Measurements from ENCODE around the gene EPB41L2. TPM values are rescaled to one million over a fixed set of nuclear protein-coding genes. Genes with fewer than 3 reads are reported as not detected.

Gene EPB41L2
- total RNA-seq, 1 donor from 2014 or later, result 130 TPM

DNA sequence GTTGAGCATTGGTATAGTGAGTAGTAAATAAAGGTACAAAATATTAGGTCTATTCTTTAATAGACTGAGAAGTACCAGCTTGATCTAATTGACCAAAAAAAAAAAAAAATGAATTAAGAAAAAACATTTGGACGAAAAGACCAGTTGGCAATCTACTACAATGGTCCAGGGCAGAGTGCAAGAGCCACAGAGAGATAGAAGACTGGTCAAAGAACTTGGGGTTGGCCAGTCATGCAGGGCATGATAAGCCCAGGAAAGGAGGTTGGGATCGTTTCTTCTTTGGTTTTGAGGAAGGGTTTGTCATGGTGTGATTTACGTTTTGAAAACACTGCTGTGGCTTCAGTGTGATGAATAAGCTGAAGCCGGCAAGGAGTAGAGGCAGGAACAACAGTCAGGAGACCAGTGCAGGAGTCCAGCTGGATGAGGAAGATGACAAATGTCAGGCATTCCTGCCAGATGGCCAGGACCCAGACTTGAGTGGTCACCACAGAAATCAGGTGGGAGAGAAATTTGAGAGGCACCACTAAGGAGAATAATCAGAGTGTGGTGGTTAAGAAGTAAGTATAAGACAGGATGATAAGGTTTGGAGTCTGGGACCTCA lies 221.8 kb downstream of the EPB41L2 start:
- peak in 1 of 2 donors; percentile 5 for DNase-seq (ENCODE audit: low read depth in 2 of 2)

DNA sequence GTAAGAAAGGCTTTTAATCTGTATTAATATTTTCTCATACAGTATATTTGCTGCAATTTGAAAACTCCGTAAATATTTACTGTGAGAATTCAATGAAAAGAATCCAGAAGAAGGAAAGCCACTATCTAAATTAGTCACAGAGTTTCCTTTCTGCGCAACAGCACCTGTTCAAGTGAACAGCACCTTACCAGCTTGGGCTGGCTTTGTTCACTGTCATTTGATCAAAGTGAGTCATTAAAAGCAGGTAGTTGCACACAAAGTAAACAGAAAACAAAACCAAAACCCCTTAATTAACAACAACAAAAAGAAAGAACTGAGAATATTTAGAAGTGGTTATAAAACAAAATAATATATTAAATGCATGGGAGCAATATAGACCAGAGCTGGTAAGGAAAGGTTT lies 223.0 kb downstream of the EPB41L2 start:
- DNase-seq (ENCODE audit: low read depth in 2 of 2), result no peak

- DNase-seq (ENCODE audit: low read depth in 2 of 2), result no peak
These were observed 223.7 kb downstream of the EPB41L2 start for GRCh38 chr6:130839379-130839778.

DNA sequence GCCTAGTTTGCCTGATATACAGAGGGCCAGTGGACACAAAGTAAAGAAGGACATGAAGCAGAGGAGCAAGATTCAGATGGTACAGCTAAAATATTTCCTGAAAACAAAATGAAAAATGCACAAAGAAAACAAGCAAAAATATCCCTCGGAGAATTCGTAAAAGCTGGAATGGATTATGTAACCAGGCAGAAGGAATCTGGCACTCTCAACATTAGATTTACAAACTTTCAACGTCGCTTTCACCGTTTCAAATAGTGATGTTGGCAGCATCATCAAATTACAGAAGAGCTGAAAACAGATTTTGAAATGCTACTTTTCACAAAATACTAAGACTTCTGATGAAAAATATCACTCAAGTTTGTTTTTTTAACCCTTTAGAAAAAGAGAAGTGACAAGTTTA lies 224.1 kb downstream of the EPB41L2 start:
- DNase-seq (ENCODE audit: low read depth in 2 of 2), result no peak

DNA sequence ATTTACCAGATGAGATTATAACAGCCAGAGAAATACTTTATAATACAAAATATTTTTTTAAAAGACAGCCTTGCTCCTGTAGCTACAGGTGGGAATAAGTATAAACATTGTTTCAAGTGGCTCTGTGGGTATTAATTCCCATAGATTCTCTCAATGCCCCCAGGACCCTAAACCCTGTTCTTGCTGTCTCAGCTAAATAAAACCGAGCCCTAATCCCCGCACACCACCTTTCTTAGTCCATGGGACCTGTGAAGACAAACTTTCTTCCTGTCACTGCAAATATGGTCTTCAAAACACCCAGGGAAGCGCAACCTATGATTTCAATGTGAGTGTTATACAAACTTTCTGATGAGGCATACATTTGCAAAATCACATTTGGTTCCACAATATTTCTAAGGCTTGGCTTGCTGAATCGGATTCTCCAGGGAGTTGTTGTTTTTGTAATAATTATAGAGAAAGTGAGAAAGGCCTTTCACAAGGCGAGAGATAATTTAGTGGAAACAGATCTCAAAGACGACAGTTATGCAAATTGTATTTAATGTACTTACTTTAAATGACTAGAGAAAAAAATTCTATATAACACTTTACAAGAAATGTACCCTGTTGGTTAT lies 224.7 kb downstream of the EPB41L2 start:
- DNase-seq (ENCODE audit: low read depth in 2 of 2), result no peak

DNA sequence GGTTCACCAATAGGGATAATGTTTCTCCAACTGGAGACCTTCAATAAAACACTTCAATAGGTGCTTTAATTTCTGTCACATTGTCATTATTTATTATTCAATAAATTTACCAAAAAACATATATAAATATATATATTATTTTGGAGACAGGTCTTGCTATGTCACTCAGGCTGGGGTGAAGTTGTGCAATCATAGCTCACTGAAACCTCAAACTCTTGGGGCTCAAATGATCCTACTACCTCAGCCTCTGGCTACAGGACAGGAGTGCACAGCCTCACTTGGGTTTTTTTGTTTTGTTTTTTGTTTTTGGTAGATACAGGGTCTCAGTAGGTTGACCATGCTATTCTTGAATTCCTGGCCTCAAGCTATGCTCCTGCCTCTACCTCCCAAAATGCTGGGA lies 226.0 kb downstream of the EPB41L2 start:
- DNase-seq (ENCODE audit: low read depth in 2 of 2), result no peak

GRCh38 chr6:130836055-130836640 lies 226.9 kb downstream of the EPB41L2 start:
- DNase-seq (ENCODE audit: low read depth in 2 of 2), result no peak

GRCh38 chr6:130834482-130835251 lies 228.4 kb downstream of the EPB41L2 start:
- no peak for DNase-seq (ENCODE audit: low read depth in 2 of 2)

DNA sequence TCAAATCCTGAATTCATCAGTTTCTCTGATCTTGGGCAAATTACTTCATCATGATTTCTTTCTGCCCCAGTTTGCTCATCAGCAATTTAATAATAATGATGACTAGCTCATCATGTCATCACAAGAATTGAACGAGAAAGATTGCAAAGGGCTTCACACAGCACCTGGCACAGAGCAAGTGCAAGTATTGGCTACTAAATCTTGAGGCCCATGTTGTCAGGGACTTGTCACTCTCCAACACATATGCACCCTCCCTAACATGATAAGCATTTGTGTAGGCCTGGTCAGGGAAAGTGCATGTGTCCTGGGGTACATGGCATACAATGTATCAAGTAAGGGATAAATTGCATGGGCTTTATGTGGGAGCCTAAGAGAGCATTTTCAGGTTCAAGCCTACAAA lies 229.5 kb downstream of the EPB41L2 start:
- DNase-seq (ENCODE audit: low read depth in 2 of 2), result no peak

DNA sequence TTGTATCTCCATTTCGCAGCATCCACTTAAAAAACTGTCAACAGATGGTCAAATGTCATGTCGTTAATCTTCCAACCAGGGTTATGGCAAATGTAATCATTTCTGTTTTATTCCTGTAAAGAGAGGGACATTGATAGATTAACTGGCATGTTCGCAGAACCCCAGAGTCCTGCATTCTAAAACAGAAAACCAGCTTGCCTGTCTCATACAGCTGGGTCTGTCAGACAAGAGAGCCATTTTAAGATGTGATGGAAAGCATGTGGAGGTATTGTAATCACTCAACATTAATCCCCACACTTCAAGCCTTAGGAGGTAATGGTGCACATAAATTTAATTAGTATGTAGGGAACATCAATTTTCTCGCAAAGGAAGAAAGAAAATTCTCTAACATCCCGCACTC lies 231.4 kb downstream of the EPB41L2 start:
- DNase-seq (ENCODE audit: low read depth in 2 of 2), result no peak

DNA sequence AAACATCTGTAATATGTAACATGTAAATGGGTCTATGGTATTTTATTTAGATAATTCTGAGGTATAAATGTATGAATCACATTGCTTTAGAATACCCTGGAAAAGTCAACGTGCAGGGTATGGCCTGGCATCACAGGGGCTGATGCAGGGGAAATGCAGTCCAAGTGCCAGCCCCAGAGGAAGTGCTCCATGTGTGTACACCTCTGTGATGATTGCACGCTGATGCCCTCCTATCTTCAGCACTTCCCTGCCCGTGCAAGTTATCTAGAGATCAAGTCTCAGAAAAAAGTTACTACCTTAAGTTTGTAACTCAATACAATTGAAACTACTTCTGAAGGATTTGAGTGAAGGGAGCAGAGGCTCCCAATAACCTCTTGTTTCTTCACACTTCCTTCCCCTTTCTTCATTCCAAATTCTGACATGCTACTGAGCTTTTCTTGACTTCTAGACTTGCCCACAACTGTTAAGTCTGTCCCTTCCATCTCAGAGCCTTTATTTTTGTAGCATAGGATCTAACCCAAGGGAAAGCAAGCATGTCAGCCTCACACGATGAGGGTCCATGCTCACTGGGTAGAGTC lies 233.6 kb downstream of the EPB41L2 start:
- DNase-seq (ENCODE audit: low read depth in 2 of 2), result no peak

GRCh38 chr6:130827247-130828149 lies 235.5 kb downstream of the EPB41L2 start, which contains the start of gene SMLR1:
Gene SMLR1, plus strand, starts transcription at chr6:130827406. Its CDS starts 8 bp downstream, at chr6:130827414.
- DNase-seq (ENCODE audit: low read depth in 2 of 2), result no peak

DNA sequence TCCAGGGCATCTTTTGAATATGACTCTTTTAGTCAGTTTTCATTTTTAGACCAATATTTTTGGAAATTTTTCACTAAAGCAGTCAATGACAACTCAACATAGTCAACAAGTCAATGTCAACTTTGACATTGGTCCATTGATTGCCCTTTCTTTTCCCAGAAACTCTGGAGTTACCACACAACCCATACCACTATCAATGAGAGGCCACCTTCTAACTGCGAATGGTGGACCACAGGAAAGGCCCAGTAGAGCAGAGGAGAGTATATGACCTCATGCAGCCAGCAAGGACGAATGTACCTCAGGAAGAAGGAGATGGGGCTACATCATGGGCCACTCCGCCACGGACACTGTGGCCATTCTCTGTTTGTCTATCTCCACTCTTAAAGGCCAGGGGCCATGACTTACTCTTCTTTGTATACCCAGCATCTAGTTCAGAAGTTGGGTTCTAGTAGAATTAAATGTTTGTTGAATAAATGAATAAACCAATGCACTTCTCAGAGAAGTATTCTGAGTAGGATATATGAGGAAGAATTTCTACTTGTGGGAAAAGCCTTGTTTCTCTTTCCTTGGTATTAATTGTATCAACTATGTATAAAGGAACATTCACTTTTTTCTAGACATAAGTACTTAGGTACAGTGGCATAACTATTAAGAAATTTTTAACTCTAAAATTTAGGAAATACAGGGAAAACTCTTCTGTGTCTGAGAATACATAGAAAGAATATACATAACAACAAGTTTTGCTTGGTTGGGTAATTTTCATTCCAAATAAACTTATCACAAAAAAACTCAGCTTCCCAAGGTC lies 236.4 kb downstream of the EPB41L2 start:
- no peak for DNase-seq (ENCODE audit: low read depth in 2 of 2)

- DNase-seq (ENCODE audit: low read depth in 2 of 2), result no peak
These were observed 237.1 kb downstream of the EPB41L2 start for GRCh38 chr6:130825772-130826441.

DNA sequence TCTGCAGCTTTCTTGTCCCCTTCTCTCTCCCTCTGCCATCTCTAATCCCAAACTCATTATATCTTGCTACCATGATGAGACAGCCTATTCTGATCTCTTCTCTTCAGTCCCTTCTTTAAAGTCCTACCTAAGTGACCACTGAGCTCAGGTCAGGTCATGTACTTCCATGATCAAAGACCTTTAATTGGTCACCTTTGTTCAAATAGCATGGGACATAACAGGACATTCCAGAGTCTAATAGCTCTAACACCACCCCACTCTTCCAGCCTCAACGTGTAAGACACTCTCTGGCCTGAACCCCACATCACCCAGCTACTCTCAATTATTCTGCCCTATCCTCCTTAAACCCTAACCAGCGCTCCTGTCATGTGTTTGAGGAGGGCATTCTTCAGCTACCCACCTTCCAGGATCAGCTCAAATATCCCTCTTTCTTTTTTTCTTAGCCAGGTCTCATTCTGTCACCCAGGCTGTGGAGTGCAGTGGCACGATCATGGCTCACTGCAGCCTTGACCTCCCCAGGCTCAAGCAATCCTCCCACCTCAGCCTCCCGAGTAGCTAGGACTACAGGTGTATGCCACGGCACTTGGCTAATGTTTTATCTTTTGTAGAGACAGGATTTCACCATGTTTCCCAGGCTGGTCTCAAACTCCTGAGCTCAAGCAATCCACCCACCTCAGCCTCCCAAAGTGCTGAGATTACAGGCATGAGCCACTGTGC lies 237.9 kb downstream of the EPB41L2 start:
- no peak for DNase-seq (ENCODE audit: low read depth in 2 of 2)

GRCh38 chr6:130822736-130823135 lies 240.3 kb downstream of the EPB41L2 start:
- DNase-seq (ENCODE audit: low read depth in 2 of 2), result no peak

DNA sequence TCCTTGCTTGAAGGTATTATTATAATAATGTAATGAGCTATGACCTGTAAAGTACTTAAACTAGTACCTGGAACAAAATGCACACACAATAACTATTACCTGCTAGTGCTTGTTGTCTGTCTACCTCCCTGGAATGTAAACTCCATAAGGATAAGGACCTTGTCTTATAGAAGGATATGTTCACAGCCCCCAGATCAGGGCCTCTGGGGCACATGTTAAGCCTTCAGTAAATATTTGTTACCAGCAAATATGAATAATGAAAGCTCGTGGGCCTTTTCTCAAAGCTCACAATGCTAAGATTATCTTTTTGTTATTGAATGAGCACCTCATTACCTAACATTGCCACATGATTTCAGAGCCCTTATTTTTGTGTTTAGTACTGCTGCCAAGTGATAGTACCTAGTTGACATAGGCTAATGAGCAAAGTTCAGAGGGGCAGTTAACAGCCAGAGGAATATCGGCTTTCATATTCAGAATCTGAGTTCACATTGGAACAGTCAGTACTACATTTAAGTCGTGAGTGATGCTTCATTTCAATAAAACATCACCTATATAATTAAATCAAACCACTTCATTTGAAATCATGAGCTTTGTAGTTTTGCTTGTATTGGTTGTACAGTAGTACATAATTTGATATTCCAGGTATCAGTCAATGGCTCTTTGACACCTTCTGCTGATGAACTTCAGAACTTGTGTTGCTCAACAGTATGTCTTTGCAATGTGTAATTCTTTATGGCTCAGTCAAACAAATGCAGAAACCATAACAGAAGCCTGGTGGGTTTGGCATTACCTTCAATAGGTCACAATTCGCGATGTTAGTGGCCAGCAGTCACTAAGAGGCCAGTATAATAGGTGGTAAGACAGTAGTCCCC lies 247.6 kb downstream of the EPB41L2 start:
- DNase-seq (ENCODE audit: low read depth in 2 of 2), result no peak

GRCh38 chr6:130814506-130814905 lies 248.5 kb downstream of the EPB41L2 start:
- DNase-seq (ENCODE audit: low read depth in 2 of 2), result no peak

Data from lung microvascular endothelial cell (primary cell).